Vagina (tissue), 2 donors: ENCODE measurements around the gene ARX. TPM values are rescaled to one million over a fixed set of nuclear protein-coding genes. Genes with fewer than 3 reads are reported as not detected.

Experiments used
- DNase-seq, 2 donors: peaks; one replicate each; pipeline ENCODE4 v3.0.0-alpha.2; 2017; ENCODE audit errors: extremely low spot score in 2 of 2
- H3K27ac ChIP-seq: fragments of 200-600 bp; sonication (generic); one replicate; pipeline ENCODE4 v1.5.1; 2019
- H3K27me3 ChIP-seq: fragments of 200-600 bp; sonication (generic); one replicate; pipeline ENCODE4 v1.5.1; 2019
- H3K36me3 ChIP-seq, 2 donors: fragments of 200-600 bp; sonication (generic); one replicate each; pipeline ENCODE4 v1.5.1; 2017 to 2019
- H3K4me1 ChIP-seq: fragments of 200-600 bp; sonication (generic); one replicate; pipeline ENCODE4 v1.5.1; 2019
- H3K4me3 ChIP-seq, 2 donors: fragments of 200-600 bp; sonication (generic); 1 replicate in 1 of 2; 2 replicates in 1 of 2; pipeline ENCODE4 v1.5.1; 2016 to 2019
- H3K9me3 ChIP-seq: fragments of 200-600 bp; sonication (generic); one replicate; pipeline ENCODE4 v1.5.1; 2019
- POLR2A ChIP-seq, 2 donors: fragments of 450-650 bp; IDR thresholded peaks; one replicate each; pipeline ENCODE4 v1.6.1; 2017; ENCODE audit warnings: antibody characterized with exemption in 2 of 2, mild to moderate bottlenecking in 2 of 2, moderate library complexity in 2 of 2
- POLR2AphosphoS5 ChIP-seq, 2 donors: sonication (generic); formaldehyde crosslinking; IDR thresholded peaks; one replicate each; pipeline ENCODE4 v1.9.0; 2017; ENCODE audit warnings: antibody characterized with exemption in 2 of 2, mild to moderate bottlenecking in 2 of 2, low read depth in 1 of 2; ENCODE audit not compliant: insufficient read depth in 1 of 2
- intact Hi-C: fragments of 100-400 bp; cut with DNase I; formaldehyde crosslinking; loops from one replicate; pipeline ENCODE4 v1.15.1; 2023
- total RNA-seq: library from RNA; depleted of rRNA; stranded (reverse); fragments of >200 nt; gene quantifications from one replicate; pipeline ENCODE4 v1.2.3, GENCODE V29; 2016
- TF ChIP-seq, protein P1 (sequence below), 3 experiments: fragments of 450-650 bp in 2 of 3; fragments of 200-600 bp in 1 of 3; sonication (generic) in 1 of 3; IDR thresholded peaks; one replicate each; pipeline ENCODE4 v1.5.1; 2017 to 2019; ENCODE audit warnings: antibody characterized with exemption in 3 of 3, mild to moderate bottlenecking in 2 of 3, moderate library complexity in 2 of 3

Gene ARX
- total RNA-seq, 1 donor from 2014 or later = not detected

DNA sequence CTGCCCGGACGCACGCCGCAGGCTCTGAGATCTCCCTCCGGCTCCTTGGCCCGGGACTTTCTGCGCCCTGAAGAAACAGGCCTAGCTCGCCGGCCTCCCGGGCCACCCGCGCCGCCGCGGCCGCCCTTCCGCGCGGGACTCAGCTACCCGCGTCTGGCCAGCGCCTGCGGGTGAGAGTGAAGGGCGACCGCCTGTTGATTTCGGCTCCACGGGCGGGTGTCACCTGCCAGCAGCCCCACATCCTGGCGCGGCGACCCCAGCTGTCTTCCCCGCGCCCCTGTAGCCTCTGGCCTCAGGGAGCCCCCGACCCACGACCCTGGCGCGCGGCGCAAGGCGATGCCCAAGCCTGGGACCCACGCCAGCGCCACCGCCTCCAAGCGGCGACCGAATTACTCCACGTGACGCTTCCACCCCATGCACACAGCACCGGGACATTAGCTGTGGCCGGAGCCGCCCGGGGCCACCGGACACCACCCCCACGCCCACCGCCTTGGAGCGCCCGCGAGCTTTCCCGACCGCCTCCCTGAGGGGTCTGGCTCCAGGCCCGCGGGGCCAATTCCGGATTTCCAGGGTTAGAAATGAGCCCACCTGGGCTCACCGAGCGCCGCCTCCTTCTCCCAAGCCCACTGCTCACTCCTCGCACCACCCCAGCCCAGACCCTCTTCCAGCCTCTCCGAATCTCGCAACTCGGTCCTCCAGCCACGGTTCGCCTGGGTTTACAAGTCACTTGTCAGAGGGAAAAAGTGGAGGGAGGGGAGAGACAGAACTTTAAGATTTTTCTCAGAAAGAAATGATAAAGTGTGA, 10.2 kb downstream of the ARX start:
- intact Hi-C loops = no loop called here
- Histone ChIP-seq H3K4me1 (peaks cover 14% of the 10 kb centered on the region), H3K27ac (no peak overlapping the region), H3K36me3 (no peaks in the 10 kb centered on the region), H3K9me3 (no peaks in the 10 kb centered on the region), H3K27me3 (peaks cover 4% of the 10 kb centered on the region), H3K4me3 (peak overlapping the region in 1 of 2 donors; percentile 16)
- no peak for DNase-seq
- no peak for TF ChIP-seq POLR2A (IDR thresholded peaks at IDR 0.05)
- TF ChIP-seq POLR2AphosphoS5 (IDR thresholded peaks at IDR 0.05; ENCODE audit: insufficient read depth in 1 of 2, low read depth in 1 of 2) = no peak
- TF ChIP-seq, protein P1, sequence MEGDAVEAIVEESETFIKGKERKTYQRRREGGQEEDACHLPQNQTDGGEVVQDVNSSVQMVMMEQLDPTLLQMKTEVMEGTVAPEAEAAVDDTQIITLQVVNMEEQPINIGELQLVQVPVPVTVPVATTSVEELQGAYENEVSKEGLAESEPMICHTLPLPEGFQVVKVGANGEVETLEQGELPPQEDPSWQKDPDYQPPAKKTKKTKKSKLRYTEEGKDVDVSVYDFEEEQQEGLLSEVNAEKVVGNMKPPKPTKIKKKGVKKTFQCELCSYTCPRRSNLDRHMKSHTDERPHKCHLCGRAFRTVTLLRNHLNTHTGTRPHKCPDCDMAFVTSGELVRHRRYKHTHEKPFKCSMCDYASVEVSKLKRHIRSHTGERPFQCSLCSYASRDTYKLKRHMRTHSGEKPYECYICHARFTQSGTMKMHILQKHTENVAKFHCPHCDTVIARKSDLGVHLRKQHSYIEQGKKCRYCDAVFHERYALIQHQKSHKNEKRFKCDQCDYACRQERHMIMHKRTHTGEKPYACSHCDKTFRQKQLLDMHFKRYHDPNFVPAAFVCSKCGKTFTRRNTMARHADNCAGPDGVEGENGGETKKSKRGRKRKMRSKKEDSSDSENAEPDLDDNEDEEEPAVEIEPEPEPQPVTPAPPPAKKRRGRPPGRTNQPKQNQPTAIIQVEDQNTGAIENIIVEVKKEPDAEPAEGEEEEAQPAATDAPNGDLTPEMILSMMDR (IDR thresholded peaks at IDR 0.05) = no peak

DNA sequence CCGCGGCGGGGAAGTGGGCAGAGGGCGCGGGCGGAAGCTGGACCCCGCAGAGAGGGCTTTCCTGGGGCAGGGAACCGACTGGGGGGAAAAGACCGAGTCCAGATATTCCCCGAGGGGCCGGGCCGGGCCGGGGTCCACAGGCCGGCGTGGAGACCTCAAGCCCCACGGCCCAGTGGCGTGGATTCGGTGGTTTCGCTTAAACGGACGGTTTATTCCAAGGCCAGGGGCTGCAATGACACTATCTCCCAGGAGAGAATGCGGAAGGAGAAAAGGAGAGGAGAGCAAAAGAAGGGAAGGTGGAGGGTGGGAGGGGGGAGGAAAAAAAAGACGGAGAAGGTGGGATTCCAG, 10.8 kb downstream of the ARX start:
- no peaks in the 10 kb centered on the region for H3K36me3 ChIP-seq
- H3K4me1 ChIP-seq = peaks cover 14% of the 10 kb centered on the region
- no peaks in the 10 kb centered on the region for H3K9me3 ChIP-seq
- intact Hi-C loops = no loop called here
- no peak overlapping the region for H3K27ac ChIP-seq
- DNase-seq = no peak
- peak overlapping the region in 1 of 2 donors; percentile 16 for H3K4me3 ChIP-seq
- TF ChIP-seq, protein P1 (IDR thresholded peaks at IDR 0.05) = no peak
- TF ChIP-seq POLR2A (IDR thresholded peaks at IDR 0.05) = no peak
- no peak for TF ChIP-seq POLR2AphosphoS5 (IDR thresholded peaks at IDR 0.05; ENCODE audit: insufficient read depth in 1 of 2, low read depth in 1 of 2)
- H3K27me3 ChIP-seq = peaks cover 4% of the 10 kb centered on the region

DNA sequence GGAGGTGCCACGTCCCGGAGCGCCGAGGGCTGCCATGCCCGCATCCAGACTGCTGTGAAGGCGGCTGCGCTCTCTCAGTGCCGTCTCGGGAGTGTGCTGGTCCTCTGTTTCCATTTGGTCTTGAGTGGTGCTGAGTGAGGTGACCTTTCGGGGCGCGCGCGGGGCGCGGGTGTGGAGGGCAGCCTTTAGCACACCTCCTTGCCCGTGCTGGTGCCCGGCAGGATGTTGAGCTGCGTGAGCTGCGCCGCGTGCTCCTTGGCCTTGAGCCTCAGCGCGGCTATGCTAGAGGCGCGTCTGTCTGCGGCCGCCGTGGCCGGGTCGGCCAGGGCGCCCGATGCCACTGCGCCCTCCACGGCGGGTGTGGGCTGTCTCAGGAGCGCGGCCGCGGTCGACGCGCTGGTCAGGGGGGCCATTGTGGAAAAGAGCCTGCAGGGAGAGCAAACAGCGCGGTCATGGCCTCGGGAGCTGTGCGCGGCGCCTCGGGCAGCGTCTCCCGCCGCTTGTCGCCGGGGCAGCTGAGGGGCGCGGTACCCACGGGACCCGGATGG, 11.2 kb downstream of the ARX start:
- no peak for DNase-seq
- Histone ChIP-seq H3K27me3 (peaks cover 4% of the 10 kb centered on the region), H3K36me3 (no peaks in the 10 kb centered on the region), H3K4me3 (peak overlapping the region; percentile 3 to 16), H3K4me1 (peaks cover 14% of the 10 kb centered on the region), H3K9me3 (no peaks in the 10 kb centered on the region), H3K27ac (no peak overlapping the region)
- TF ChIP-seq, protein P1 (IDR thresholded peaks at IDR 0.05) = no peak
- TF ChIP-seq POLR2AphosphoS5 (IDR thresholded peaks at IDR 0.05; ENCODE audit: insufficient read depth in 1 of 2, low read depth in 1 of 2) (no peak), POLR2A (IDR thresholded peaks at IDR 0.05) (no peak)
- intact Hi-C loops = no loop called here

DNA sequence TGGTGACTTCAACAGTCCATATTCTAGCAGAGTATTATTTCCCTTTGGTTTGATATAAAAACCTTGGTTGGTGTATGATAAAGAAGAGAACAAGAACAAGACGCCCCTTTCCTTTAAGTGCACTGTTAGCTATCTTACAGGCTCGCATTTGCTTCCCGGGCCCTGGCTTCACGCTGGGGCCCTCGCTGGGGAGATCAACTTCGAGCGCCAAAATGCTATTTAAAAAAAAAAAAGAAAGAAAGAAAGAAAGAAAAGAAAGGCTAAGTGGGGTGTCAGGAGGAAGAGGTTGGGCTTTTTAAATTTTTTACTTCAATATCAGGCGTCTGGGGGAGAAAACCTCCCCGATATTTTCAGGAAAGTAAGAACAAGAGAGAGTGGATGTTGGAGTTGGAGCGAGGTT, 11.7 kb downstream of the ARX start:
- peaks cover 14% of the 10 kb centered on the region for H3K4me1 ChIP-seq
- no peak for DNase-seq
- H3K9me3 ChIP-seq = no peaks in the 10 kb centered on the region
- no peak overlapping the region for H3K4me3 ChIP-seq
- peaks cover 4% of the 10 kb centered on the region for H3K27me3 ChIP-seq
- H3K36me3 ChIP-seq = no peaks in the 10 kb centered on the region
- TF ChIP-seq, protein P1 (IDR thresholded peaks at IDR 0.05) = no peak
- TF ChIP-seq POLR2AphosphoS5 (IDR thresholded peaks at IDR 0.05; ENCODE audit: insufficient read depth in 1 of 2, low read depth in 1 of 2) = no peak
- TF ChIP-seq POLR2A (IDR thresholded peaks at IDR 0.05) = no peak
- intact Hi-C loops = no loop called here
- H3K27ac ChIP-seq = no peak overlapping the region
